Mesenteric fat pad (tissue), 1 donor: Measurements from ENCODE around the gene FOXB1. TPM values are rescaled to one million over a fixed set of nuclear protein-coding genes. Genes with fewer than 3 reads are reported as not detected.

Source experiments
- DNase-seq: peaks from one replicate; pipeline ENCODE4 v3.0.0-alpha.2; 2020; ENCODE audit warnings: low spot score
- long read RNA-seq: library from polyadenylated mRNA; unstranded; transcript quantifications from one replicate; pipeline ENCODE4 v2.0.0, GENCODE V29; 2020
- total RNA-seq: library from RNA; stranded (reverse); fragmentation: NEBNext Ultra II Directional; extraction: Animal tissue kit (Norgen Biotek cat#: 25700); gene quantifications from one replicate; pipeline ENCODE4 v1.2.1, GENCODE V29; 2021
- donor health status: DM: yes; HTN: yes; CAD: no.

The FOXB1 gene
- not detected for total RNA-seq
- long read RNA-seq, result 0 reads

DNA sequence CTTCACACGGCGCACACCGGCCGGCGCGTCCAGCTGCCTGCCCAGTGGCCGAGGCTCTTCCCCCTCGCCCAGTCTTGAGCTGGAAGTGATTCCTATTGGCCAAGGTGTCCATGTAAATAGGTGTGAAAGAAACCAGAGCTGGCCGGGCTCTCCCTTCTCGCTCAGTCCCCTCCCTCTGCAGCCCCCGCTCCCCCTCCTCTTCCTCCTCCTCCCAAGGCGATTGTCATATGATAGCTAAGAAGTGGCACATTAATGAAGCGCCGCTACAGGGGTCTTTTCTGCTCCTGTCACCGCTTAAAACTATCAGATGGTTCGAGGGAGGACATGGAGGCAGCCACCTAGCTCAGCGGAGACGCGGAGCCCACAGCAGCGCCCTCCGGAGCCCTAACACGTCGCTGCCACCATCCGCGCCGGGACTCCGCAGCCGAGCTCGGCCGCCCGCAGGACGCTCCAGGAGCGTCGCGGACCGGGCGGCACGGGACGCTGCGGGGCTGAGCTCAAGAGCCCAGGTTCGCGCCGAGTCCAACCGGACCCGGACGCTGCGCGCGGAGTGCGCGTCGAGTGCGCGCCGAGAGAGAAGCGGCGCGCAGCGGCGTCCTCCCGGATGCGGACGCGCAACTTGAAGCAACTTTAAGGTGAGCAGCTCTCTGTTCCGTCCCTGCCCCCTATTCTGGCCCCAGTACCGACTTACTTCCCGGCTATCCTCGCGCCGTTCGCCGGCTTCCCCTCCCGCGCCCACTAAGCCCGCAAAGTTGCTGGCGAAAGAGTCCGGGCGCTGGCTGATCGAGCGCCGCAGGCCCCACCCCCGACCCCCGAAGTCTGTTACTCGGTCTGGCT is at the start of gene FOXB1:
FOXB1 (plus strand) TSS at position 303 of the 837 bp plus-strand sequence. CDS start 653 bp downstream, outside the sequence.
- DNase-seq, result no peak

DNA sequence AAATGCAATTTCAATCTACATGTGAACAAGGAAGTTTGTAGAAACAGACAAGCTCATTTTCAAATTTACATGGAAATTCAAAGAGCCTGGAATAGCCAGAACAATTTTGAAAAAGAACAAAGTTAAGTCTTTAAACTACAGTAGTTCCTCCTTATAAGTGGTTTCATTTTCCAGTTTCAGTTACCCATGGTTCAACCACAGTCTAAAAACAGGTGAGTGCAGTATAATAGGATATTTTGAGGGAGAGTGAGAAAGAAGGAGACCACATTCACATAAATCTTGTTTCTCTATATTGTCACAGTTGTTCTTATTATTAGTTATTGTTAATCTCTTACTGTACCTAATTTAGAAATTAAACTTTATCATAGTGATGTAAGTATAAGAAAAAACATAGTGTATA is 45.8 kb upstream of the FOXB1 start:
- DNase-seq, result no peak

DNA sequence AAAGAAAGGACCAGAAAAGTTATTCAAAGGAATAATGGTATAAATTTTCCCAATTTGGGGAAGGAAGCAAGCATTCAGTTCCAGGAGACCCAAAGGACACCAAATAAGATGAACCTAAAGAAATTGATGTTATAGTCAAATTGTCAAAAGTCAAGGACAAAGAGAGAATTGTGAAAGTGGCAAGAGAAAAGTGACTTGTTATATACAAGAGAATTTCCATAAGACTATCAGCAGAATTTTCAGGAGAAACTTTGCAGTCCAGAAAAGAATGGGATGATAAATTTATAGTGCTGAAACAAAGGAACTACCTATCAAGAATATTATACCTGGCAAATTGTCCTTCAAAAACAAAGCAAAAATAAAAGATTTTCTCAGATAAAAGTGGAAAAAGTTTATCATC is 43.8 kb upstream of the FOXB1 start:
- no peak for DNase-seq

DNA sequence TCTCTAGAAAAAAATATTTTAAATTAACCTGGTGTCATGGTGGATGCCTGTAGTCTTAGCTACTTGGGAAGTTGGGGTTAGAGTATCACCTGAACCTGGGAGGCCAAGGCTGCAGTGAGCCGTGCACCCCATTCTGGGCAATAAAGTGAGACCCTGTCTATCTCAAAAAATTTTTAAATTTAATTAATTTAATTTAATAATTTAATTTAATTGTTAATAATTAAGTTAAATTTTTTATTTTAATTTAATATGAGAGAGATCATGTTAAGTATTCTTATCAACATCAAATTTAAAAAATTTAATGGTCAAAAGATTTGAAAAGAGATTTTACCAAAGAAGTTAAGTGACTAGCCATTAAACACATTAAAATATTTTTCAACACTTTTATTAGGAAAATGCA is 40.8 kb upstream of the FOXB1 start:
- DNase-seq, result no peak

DNA sequence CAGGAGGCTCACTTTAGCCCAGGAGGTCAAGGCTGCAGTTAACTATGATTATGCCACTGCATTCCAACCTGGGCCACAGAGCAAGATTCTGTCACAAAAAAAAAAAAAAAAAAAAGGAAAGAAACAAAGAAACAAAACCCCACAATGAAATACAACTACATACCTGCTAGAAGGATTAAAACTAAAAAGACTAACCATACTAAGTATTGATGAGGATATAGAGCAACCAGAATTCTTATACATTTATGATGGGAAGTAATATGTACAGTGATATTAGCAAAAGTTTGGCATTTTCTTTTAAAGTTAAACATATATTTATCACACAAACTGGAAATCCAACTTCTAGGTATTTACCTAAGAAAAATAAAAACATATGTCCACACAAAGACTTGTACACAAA is 40.2 kb upstream of the FOXB1 start:
- DNase-seq, result no peak

DNA sequence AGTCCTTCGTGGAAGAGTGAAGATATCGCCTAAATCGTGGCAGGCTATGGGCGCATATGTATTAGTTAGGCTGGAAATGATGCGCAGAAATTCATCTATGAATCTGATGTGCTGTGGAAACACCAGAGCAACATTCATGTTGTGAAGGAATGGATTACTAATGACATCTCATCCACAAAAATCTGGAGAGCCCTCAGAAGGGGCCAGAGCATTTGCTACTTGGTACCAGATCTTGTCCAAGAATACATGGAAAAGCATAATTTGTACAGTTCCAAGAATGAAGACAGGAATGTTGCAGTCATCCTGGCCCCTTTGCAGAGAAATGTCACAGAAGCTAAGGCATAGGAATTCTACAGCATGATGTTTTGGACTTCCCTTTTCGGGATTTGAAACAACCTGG is 38.4 kb upstream of the FOXB1 start:
- DNase-seq, result no peak

DNA sequence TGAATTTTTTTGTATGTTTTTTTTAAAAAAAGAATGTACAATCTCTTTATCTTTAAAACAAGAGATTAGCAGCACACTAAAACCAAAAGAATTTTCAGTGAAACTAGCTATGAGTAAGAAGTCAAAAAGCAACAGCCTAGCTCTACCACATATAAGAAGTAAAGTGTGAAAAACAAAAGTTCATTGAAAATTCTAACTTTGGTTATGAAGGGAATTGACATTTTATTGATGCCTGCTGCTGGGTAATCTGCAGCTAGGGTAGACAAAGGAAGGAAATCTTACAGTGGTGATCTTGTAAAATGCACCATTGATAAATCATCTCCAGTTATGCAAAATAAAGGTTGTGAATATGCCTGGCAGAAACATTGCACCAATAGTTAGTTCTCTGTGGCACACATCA is 37.8 kb upstream of the FOXB1 start:
- no peak for DNase-seq

DNA sequence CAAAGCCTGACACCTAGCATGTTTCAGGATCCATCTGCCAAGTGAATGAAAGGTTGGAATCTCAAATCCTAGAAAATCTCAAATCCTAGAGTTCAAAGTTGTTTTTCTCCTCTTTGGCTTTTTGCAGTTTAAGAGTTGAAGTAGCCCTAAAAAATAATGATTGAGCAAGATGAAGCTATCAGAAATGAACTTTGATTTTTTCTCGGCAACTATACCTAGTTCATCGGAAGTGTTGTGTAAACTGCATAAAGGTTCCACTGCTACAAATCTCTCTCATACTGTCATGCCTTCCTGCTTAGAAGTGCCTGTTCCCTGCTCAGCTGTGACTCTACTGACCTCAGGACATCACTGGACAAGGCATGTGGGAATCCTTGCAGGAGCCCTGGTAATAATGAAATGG is 35.8 kb upstream of the FOXB1 start:
- no peak for DNase-seq

DNA sequence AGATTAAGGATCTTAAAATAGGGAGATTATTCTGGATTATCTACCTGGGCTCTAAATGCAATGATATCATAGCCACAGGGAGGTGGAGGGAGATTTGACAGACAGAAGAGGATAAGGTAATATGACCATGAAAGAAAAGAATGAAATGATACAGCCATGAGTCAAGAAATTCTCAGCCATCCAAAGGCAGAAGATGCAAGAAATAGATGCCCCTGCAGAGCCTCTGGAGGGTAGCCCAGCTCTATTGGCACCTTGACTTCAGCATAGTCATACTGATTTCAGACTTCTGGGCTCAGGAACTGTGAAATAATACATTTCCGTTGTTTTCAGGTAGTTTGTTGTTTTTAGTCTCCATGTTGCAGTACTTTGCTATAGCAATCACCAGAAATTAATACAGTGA is 31.9 kb upstream of the FOXB1 start:
- no peak for DNase-seq

DNA sequence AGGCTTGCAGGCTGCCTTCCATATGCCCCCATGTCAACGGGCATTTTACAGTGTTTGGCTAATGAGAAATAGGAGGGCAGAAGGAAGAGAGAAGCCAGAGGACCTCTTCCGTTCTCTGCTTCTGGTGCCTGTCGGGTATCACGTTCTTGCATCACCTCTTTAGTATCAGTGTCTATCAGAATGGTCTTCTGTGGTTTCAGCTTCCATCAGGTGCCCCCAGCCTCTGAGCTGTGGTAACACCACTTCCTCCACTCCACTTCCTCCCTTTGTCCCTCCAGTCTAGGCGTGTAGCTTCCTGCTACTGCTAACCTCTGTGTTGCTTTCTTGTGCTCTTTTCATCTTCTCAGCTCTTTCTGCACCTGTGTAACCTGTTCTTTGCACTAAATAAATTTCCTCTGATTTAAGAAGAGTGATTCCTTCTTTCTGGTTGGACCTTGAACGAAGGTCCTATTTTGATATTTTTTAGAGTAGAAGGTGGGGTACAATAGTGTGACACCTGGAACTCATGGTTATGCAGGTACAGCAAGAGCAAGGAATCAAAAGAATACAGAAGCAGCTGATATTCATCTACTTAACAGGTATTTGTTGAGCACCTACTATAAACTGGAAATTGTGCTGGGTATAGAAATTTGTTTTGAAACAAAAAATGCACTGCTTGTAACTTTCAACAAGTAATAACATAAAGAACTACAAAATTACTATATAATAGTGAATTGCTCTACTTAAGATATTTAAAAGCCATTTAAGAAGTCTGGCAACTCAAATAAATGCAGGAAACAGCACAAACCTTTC is 27.4 kb upstream of the FOXB1 start:
- no peak for DNase-seq

DNA sequence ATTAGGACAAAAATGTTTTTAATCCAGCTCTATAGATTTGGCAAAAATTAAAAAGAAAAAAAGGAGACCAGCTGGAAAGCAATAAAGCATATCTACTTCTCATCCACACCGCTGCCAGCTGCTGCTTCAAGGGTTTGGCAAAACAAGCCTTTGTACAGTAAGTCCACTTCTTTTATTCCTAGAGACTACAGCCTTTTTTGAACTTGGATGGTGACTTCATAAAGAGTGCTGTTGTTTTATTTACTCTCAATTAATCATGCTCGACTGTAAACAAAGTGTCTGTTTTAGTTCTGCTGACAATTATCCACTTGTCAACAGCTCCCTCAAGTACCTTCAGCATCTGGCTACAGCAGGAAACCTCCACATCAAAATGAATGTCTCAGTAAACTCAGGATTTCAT is 12.3 kb upstream of the FOXB1 start:
- no peak for DNase-seq

DNA sequence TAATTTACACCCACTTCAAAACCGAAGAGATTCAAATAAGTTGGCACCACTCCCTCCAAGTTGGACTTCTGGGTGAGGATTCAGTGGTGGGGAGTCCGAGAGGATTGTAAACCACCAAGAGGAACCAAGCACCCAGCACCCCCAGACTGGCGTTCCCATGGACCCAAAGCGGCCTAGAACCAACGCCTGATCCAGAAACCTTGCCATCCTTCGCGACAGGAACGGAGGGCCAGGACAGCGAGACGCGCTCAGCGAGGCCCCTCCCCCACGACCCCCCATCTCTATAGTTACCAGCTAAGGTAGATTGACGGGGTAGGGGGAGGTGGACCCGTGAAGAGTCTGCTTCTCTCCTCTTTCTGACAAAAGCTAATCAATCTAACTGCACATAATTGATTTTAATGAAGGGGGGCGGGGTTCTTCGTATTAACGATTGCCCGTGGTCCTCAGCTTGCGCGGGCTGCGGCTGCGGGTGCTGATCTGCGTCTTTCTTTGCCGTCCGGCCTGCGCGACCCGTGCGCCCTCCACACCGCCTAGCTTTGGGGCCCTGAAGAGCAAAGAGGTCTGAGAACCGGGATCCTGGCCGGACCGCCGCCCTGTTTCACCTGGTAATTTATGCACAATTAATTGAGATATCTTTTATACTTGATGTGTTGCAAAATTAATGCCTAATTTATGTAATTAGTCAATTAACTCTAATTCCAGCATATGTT is 10.9 kb upstream of the FOXB1 start:
- no peak for DNase-seq

DNA sequence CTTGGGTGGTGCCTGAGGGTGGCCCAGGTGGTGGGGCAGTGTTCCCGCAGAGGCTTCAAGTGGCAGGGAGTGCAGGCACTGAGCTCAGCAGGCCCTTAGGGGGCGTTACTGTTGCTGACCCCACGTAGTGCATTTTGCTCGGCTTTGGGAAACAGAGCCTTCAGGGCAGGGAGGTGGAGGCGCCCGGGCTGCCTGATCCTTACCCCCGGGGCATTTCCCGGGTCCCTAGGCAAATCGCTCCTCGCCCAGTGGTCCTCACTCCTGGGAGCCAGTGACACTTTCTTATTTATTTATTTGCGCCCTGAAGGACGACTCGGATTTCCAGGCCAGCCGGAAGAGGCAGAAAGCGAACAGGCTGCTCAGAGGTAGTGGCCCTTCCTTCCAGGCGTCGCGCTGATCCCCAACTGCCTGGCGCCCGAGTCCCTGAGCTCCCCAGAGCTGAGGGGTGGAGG is 10.1 kb upstream of the FOXB1 start:
- DNase-seq, result no peak

DNA sequence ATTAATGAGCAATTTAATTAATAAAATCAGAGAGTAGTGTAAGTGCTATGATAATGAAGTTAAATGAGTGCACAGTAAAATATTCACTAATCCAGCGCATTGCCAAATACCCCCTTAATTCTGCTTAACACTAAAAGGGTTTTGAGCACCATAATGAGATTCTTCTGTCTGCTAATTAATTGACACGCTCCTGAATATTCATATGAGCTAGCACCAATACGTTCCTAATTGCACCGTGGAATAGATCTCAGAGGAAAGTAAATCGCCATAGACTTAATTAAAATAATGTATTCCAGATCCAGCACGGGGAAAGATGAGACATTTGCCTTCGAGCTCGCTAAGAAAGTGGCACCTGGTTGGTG is 9.6 kb upstream of the FOXB1 start:
- DNase-seq, result no peak

DNA sequence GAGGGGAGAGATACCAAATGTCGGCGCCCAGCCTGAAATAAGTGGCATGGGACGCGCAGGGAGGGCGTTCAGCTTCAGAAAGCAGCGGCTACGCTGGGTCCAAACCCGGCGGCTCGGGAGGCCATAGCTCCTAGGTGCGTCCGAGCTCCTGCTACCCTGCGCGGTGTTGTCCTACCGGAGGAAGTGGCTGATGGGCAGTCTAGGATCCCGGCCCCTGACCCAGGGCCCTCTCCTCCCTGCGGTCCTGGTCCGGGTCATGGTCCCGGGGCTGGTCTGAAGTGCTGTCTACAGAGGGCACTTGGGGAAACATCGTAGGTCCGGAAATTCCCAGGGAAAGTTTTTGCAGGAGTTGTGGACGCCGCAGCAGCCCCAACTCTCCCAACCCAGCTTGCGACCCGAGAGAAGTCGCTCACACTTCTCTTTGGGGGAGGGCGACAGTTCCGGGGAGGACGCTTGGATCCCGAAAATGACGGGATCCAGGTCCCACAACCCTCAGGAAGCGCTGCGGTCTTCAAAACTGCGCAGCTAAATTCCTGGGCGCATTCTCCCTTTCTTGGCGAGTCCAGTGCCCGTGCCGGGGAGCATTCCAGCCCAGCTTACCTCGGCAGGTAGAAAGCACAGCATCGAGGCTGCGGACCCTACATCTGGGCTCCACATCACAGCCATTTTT is 9.1 kb upstream of the FOXB1 start:
- DNase-seq, result no peak

DNA sequence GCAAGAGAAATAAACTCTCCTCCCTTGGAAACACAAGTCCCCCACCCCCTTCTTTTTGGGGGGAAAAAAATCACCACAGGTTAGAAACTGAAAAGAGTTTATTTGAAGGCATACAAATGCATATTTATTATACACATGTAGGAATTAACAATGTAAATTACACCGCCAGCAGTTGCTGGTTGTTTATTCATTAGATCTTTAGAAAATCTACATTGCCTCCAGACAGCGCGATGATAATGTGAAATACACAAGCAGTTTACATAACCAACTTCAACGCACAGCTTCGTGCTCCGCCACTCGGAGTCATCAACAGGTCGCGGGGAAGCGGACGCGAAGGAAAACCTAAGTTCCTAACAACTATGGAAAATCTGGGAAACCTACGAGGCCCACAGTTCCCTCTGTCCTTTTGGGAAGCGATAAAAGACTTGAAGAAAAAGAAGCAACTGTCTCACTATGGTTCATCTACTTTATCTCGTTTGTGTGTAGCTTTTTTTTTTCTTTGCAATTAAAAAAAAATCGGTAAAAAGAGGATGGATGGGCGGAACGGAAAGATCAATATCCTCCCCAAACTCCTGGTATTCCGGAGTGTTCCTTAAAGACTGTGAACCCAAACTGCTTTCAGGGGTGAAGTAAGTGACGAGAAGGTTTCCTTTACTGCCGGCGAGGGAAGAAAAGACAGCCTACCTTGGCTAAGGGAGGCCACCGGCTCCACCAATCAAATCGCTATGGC is 8.4 kb upstream of the FOXB1 start:
- DNase-seq, result no peak

DNA sequence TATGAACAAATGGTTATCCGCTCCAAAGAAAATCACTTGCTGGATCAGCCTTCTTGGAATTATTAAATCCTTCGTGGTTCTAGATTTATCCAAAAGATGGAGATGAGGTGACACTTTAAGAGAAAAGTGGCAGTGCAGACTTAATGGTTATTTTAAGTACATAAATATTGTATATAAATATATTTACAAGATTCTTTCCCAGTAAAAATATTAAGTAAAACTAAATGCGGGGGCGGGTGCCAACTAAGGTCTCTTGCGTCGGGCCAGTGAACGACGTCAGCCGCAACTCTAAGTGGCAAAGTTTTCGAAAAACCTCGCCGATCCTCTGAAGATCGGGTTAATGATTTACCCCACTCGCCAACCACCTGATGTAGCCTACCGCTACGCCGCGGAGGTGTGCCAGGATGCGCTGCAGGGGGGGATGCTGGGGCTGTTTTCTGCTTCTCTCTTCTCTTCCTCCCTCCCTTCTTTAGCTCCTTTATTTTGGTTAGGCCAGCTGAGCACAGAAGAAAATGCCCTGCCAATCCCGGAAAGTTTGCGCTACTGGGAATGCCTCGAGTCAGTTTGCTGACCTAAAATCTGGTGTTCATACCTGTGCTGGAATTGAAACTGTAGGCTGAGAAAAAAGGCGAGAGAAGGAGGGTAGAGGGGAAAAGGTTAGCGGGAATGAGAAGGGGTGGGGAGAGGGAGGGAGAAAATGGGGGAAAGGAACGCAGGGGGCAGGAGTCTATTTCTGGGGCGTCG is 7.6 kb upstream of the FOXB1 start:
- DNase-seq, result no peak

DNA sequence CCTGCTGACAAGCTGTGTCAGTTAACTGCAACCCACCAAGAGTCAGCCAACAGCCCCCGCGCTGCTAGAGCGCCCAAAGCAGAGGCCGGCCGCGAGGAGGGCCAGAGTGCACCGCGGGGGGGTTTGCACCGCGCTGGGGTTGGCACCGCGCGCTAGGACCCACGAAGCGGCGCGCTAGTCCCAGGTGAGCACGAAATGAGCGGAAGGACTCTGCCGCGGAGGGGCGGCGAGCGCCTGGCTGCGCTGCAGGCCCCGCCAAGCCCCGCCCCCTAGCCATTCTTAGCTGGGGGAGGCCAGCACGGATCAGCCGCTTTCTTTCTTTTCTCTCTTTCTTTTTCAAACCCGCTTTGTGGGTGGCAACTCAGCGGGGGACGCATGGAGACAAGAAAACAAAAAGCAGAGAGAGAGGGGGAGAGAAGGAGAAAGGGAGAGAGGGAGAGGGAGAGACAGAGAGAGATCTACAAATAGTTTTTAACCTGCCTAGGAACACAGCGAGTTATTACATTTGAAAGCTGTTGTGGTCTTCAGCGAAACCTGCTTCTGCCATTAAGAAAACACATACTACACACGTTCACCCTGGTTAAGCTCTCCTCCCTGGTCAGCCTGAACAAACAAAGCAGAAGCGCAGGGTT is 6.9 kb upstream of the FOXB1 start:
- DNase-seq, result no peak

DNA sequence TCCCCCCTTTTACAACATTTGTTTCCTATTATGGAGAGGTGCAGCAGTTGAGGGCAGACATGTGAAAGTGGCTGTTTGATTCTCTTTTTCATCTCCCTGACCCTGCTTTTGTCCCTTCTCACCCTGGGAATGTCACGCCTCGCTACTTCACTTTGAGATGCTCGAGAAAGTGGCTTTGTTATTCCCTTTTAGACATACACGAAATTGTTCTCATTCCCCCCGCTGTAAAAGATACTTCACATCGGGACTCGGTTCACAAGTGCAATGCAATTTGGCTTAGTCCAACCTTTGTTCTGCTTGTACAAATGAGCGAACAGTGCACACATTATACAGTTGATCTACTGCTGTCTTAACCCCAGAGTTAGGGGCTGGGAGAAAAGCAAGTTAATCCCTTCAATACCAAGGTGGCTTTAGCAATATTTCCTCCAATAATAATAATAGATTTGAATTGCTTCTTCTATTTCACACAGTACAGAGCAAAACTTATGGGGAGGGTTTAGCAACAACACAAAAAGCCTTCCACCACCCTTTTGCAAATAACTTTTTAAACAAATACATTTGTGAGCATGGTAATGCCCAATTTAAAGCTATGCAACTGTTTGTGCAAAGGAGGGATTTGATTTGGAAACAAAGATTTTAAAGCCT is 5.7 kb upstream of the FOXB1 start:
- no peak for DNase-seq
